Activated CD4-positive, alpha-beta T cell treated with anti-CD3 and anti-CD28 coated beads, Interleukin-2, amount 10 ng/mL, durations not matched to agents 24 days and 14 days (primary cell): ENCODE data around the gene RAB11FIP3. TPM values are rescaled to one million over a fixed set of nuclear protein-coding genes. Genes with fewer than 3 reads are reported as not detected.

Experiments used
- DNase-seq: peaks from one replicate; pipeline ENCODE4 v3.0.0; 2022
- H3K27ac Mint-ChIP-seq: one replicate; pipeline ENCODE4 v1.8.0; 2022; ENCODE audit warnings: mild to moderate bottlenecking, mixed read lengths
- H3K27me3 Mint-ChIP-seq: one replicate; pipeline ENCODE4 v1.8.0; 2022; ENCODE audit warnings: mixed read lengths
- H3K36me3 Mint-ChIP-seq: one replicate; pipeline ENCODE4 v1.8.0; 2022; ENCODE audit warnings: low read depth, mild to moderate bottlenecking, mixed read lengths
- H3K4me1 Mint-ChIP-seq: one replicate; pipeline ENCODE4 v1.8.0; 2021; ENCODE audit warnings: mixed read lengths
- H3K4me3 Mint-ChIP-seq: one replicate; pipeline ENCODE4 v1.8.0; 2022; ENCODE audit warnings: mild to moderate bottlenecking, moderate library complexity, mixed read lengths
- H3K9me3 Mint-ChIP-seq: one replicate; pipeline ENCODE4 v1.8.0; 2021; ENCODE audit warnings: mixed read lengths
- intact Hi-C: fragments of 100-400 bp; cut with micrococcal nuclease; formaldehyde crosslinking; loops from one replicate; pipeline ENCODE4 v1.15.1; 2023
- total RNA-seq: library from RNA; stranded (reverse); gene quantifications from 2 replicates; pipeline ENCODE4 v1.2.3, GENCODE V29; 2022

RAB11FIP3 gene
- total RNA-seq, 1 donor from 2014 or later = 40.2 TPM

- no peak for DNase-seq
- Mint-ChIP-seq H3K27ac (no peak overlapping the region), H3K4me1 (peaks cover 25% of the 10 kb centered on the region), H3K27me3 (peaks cover 15% of the 10 kb centered on the region), H3K9me3 (no peaks in the 10 kb centered on the region), H3K36me3 (peaks cover 8% of the 10 kb centered on the region), H3K4me3 (peak overlapping the region; percentile 86)
- intact Hi-C loops = loop anchor here (1.0 to 2.0 kb wide), 2 partner anchors 99 to 164 kb away; no protein-coding TSS in a partner anchor
Observed at GRCh38 chr16:425740-426114, 278 bp downstream of the RAB11FIP3 start.

DNA sequence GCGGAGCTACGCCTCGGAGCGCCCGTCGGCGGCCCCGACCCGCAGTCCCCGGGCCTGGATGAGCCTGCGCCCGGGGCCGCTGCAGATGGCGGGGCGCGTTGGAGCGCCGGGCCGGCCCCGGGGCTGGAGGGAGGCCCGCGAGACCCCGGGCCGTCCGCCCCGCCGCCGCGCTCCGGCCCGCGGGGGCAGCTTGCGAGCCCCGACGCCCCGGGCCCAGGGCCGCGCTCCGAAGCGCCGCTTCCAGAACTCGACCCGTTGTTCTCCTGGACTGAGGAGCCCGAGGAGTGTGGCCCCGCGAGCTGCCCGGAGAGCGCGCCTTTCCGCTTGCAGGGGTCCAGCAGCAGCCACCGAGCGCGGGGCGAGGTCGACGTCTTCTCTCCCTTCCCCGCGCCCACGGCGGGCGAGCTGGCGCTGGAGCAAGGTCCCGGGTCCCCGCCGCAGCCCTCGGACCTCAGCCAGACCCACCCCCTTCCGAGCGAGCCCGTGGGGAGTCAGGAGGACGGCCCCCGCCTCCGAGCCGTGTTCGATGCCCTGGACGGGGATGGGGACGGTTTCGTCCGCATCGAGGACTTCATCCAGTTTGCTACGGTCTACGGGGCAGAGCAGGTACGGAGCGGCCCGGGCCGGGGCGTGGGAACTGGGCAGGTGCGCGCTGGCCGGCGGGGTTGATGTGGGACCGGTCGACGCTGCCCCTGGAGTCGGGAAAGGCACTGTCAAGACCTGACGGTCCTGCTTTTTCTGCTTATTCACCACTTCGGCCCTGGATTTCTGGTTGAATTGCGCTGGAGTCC lies 861 bp downstream of the RAB11FIP3 start:
- Mint-ChIP-seq H3K4me1 (peaks cover 27% of the 10 kb centered on the region), H3K27ac (peak overlapping the region; percentile 34), H3K27me3 (peaks cover 13% of the 10 kb centered on the region), H3K9me3 (no peaks in the 10 kb centered on the region), H3K36me3 (peaks cover 8% of the 10 kb centered on the region), H3K4me3 (peak overlapping the region; percentile 84)
- intact Hi-C loops = no loop called here
- peak; percentile 69 for DNase-seq

DNA sequence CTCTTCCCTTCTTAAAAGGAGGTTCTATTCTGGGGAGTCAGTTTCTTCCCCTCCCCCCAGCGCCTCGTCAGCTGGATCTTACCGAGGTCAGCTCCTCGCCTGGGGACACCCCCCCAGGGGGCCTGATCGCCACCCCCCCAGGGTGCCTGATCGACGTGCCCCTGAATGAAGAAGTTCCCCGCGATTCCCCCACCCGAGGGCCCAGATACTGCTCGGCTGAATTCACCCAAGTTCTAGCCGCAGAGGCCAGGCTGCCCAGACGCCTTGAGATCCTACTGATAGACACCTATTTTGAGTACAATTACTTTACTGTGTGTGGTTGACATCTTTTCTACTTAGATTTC lies 1.4 kb downstream of the RAB11FIP3 start:
- Mint-ChIP-seq H3K27me3 (peaks cover 13% of the 10 kb centered on the region), H3K9me3 (no peaks in the 10 kb centered on the region), H3K36me3 (peaks cover 8% of the 10 kb centered on the region), H3K4me1 (peaks cover 27% of the 10 kb centered on the region), H3K27ac (peak overlapping the region; percentile 34), H3K4me3 (peak overlapping the region; percentile 84)
- DNase-seq = no peak
- intact Hi-C loops = no loop called here

DNA sequence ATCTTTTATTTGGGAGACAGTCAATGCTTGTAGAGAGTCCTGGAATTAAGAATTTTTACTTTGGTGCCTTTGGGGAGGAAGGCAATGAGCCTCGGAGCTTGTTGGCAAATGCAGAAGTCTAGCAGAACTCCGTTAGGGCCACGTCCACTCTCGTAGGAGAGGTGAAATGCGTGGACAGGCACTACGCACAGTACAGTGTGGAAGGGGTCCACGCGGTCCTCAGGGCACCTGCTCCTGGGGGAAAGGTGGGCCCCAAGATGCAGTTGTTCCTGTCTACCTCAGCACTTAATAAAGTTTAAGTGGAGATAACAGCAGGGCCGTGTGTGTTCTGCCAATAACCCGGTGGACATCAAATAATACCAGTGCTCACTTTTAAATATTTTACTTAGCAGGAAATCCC lies 1.8 kb downstream of the RAB11FIP3 start:
- Mint-ChIP-seq H3K27ac (peak overlapping the region; percentile 34), H3K9me3 (no peaks in the 10 kb centered on the region), H3K4me3 (peak overlapping the region; percentile 84), H3K4me1 (peaks cover 27% of the 10 kb centered on the region), H3K27me3 (peaks cover 13% of the 10 kb centered on the region), H3K36me3 (peaks cover 8% of the 10 kb centered on the region)
- DNase-seq = no peak
- intact Hi-C loops = no loop called here

GRCh38 chr16:430904-431303 lies 5.5 kb downstream of the RAB11FIP3 start:
- intact Hi-C loops = no loop called here

DNA sequence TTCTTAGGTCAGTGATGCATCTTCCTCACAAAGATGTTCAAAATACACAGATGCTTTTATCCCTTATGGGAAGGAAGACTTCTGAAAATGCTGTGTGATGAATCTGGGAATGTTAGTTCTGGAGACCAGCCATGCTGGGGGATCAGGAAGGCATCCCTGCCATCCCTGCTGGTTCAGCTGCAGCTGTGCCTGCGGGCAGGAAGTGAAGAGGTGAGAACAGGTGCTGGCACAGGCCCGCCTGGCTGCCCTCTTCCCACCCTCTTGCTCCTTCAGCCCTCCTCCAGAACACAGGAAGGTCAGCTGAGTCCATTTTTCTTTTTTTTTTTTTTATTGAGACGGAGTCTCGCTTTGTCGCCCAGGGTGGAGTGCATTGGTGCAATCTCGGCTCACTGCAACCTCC lies 15.2 kb downstream of the RAB11FIP3 start:
- no peak for DNase-seq
- Mint-ChIP-seq H3K4me3 (no peak overlapping the region), H3K36me3 (no peaks in the 10 kb centered on the region), H3K9me3 (no peaks in the 10 kb centered on the region), H3K4me1 (peaks cover 2% of the 10 kb centered on the region), H3K27ac (no peak overlapping the region), H3K27me3 (no peaks in the 10 kb centered on the region)
- intact Hi-C loops = no loop called here

More at GRCh38 chr16:430904-431303, 5.5 kb downstream of the RAB11FIP3 start:
- Mint-ChIP-seq H3K36me3 (peaks cover 10% of the 10 kb centered on the region), H3K4me3 (no peak overlapping the region), H3K27me3 (peaks cover 3% of the 10 kb centered on the region), H3K27ac (no peak overlapping the region), H3K9me3 (no peaks in the 10 kb centered on the region), H3K4me1 (peaks cover 23% of the 10 kb centered on the region)
- DNase-seq = no peak

GRCh38 chr16:441447-441846 lies 16.0 kb downstream of the RAB11FIP3 start:
- H3K27ac Mint-ChIP-seq = no peak overlapping the region
- no peaks in the 10 kb centered on the region for H3K9me3 Mint-ChIP-seq
- no peak for DNase-seq
- H3K4me1 Mint-ChIP-seq = peaks cover 2% of the 10 kb centered on the region
- H3K4me3 Mint-ChIP-seq = no peak overlapping the region
- intact Hi-C loops = no loop called here
- H3K27me3 Mint-ChIP-seq = no peaks in the 10 kb centered on the region
- H3K36me3 Mint-ChIP-seq = no peaks in the 10 kb centered on the region

GRCh38 chr16:442976-443375 lies 17.5 kb downstream of the RAB11FIP3 start:
- intact Hi-C loops = no loop called here
- no peaks in the 10 kb centered on the region for H3K36me3 Mint-ChIP-seq
- H3K4me3 Mint-ChIP-seq = no peak overlapping the region
- H3K4me1 Mint-ChIP-seq = peaks cover 2% of the 10 kb centered on the region
- H3K27me3 Mint-ChIP-seq = no peaks in the 10 kb centered on the region
- no peak overlapping the region for H3K27ac Mint-ChIP-seq
- DNase-seq = no peak
- no peaks in the 10 kb centered on the region for H3K9me3 Mint-ChIP-seq

- intact Hi-C loops = no loop called here
- no peaks in the 10 kb centered on the region for H3K36me3 Mint-ChIP-seq
Observed at GRCh38 chr16:444027-444426, 18.6 kb downstream of the RAB11FIP3 start.

DNA sequence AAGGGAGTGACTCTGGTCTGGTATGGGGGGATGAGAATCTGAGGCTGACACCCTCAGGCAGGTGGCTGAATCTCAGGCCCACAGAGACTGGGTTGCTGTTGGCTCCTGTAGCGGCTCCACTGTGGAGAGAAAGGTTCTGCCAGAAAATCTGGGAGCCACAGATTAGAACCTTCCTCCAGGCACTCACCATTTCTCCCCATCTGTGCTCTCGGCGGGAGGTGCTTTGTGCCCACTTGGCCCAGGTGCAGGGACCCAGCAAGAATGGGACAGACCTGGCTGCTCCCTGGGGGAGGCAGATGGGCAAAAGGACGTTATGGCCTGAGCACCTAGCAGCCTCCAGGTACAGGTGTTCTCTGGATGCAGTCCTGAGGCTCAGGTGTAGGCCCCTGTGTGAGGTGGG lies 20.1 kb downstream of the RAB11FIP3 start:
- Mint-ChIP-seq H3K4me1 (peaks cover 2% of the 10 kb centered on the region), H3K27ac (no peak overlapping the region), H3K27me3 (no peaks in the 10 kb centered on the region), H3K4me3 (no peak overlapping the region), H3K9me3 (no peaks in the 10 kb centered on the region), H3K36me3 (no peaks in the 10 kb centered on the region)
- DNase-seq = no peak
- intact Hi-C loops = no loop called here

More at GRCh38 chr16:444027-444426, 18.6 kb downstream of the RAB11FIP3 start:
- H3K4me1 Mint-ChIP-seq = peaks cover 2% of the 10 kb centered on the region
- H3K4me3 Mint-ChIP-seq = no peak overlapping the region
- H3K9me3 Mint-ChIP-seq = no peaks in the 10 kb centered on the region
- no peak overlapping the region for H3K27ac Mint-ChIP-seq
- DNase-seq = no peak
- no peaks in the 10 kb centered on the region for H3K27me3 Mint-ChIP-seq

- Mint-ChIP-seq H3K27me3 (no peaks in the 10 kb centered on the region), H3K36me3 (no peaks in the 10 kb centered on the region), H3K27ac (no peak overlapping the region), H3K4me1 (peaks cover 4% of the 10 kb centered on the region), H3K9me3 (no peaks in the 10 kb centered on the region), H3K4me3 (no peak overlapping the region)
- DNase-seq = no peak
- intact Hi-C loops = no loop called here
Observed at GRCh38 chr16:450385-450784, 24.9 kb downstream of the RAB11FIP3 start.

DNA sequence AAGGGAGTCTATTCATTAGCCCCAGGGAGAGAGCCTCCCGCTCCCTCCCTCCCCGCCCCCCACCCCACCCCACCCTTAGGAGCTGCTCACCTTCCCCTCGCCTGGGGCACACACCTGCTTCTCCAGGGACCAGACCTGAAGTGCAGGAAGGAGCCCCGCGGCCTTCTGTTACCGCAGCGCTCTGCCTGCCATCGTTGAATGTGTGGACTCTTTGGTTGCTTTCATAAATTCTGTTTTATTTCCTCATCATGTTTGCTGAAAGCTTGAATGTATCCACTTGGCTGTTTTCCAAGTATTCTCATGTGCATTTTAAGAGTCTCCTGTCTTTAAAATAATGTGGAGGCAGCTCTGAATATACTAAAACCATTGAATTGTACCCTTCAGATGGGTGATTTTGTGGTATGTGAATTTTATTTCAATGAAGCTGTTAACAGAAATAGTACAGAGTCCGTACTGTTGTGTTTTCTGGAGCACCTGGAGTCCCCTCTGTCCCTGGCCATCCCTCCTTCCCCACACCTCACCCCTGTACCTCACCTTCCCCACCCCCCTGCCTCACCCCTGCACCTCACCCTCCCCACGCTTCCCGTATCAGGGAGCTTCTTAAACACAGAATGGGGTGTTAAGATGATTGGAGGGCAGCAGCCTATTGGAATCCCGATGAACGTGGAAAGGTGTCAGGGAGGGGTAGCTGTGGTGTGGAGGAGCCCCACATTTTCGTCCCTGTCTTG lies 25.5 kb downstream of the RAB11FIP3 start:
- H3K27ac Mint-ChIP-seq = no peak overlapping the region
- intact Hi-C loops = no loop called here
- no peaks in the 10 kb centered on the region for H3K9me3 Mint-ChIP-seq
- no peaks in the 10 kb centered on the region for H3K36me3 Mint-ChIP-seq
- no peaks in the 10 kb centered on the region for H3K27me3 Mint-ChIP-seq
- H3K4me3 Mint-ChIP-seq = no peak overlapping the region
- DNase-seq = no peak
- peaks cover 4% of the 10 kb centered on the region for H3K4me1 Mint-ChIP-seq

DNA sequence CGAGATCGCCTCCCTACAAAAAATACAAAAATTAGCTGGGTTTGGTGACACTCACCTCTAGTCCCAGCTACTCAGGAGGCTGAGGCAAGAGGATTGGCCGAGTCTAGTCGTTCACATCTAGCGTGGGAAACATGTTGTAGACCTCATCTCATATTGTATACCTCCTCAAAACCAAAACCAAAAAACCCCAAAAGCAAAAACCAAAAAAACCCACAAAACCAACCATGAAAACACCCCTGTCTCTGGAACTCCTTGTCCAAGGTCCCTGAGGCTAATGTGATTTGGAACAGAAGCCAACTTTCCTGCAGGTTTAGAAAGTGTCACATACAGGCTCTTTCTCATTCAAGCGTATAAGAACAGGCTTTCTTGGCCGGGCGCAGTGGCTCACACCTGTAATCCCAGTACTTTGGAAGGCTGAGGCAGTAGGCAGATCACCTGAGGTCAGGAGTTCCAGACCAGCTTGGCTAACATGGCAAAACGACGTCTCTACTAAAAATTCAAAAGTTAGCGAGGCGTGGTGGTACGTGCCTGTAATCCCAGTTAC lies 29.0 kb downstream of the RAB11FIP3 start:
- H3K27ac Mint-ChIP-seq = no peak overlapping the region
- H3K4me3 Mint-ChIP-seq = no peak overlapping the region
- no peaks in the 10 kb centered on the region for H3K27me3 Mint-ChIP-seq
- no peak for DNase-seq
- peaks cover 4% of the 10 kb centered on the region for H3K4me1 Mint-ChIP-seq
- no peaks in the 10 kb centered on the region for H3K36me3 Mint-ChIP-seq
- intact Hi-C loops = no loop called here
- no peaks in the 10 kb centered on the region for H3K9me3 Mint-ChIP-seq

DNA sequence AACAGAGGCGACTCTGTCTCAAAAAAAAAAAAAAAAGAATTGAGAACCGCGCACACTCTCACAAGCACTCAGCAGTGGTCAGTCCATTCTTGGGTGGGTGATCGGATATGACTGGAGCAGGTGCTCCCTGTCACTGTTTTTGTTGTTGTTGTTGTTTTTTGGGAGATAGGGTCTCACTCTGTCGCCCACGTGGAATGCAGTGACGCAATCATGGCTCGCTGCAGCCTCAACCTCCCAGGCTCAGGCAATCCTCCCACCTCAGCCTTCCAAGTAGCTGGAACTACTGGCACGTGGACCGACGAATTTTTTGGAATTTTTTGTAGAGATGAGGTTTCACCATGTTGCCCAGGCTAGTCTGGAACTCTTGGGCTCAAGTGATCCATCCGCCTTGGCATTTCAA lies 30.0 kb downstream of the RAB11FIP3 start:
- no peaks in the 10 kb centered on the region for H3K36me3 Mint-ChIP-seq
- intact Hi-C loops = no loop called here
- no peak for DNase-seq
- H3K27me3 Mint-ChIP-seq = no peaks in the 10 kb centered on the region
- H3K27ac Mint-ChIP-seq = no peak overlapping the region
- no peaks in the 10 kb centered on the region for H3K9me3 Mint-ChIP-seq
- peaks cover 4% of the 10 kb centered on the region for H3K4me1 Mint-ChIP-seq
- no peak overlapping the region for H3K4me3 Mint-ChIP-seq
